ENCODE results near the gene MEGF9. TPM values are rescaled to one million over a fixed set of nuclear protein-coding genes. Genes with fewer than 3 reads are reported as not detected.

The MEGF9 gene
- total RNA-seq, 1 experiment from 2014 or later = 8.3 TPM

GRCh38 chr9:120726484-120726883 is 12.2 kb upstream of the MEGF9 start (continued):
- no peak for TF ChIP-seq RAD21 (IDR thresholded peaks at IDR 0.05; ENCODE audit: low read depth)
- no peak for TF ChIP-seq ZBTB33 (IDR thresholded peaks at IDR 0.05; ENCODE audit: extremely low read depth, insufficient replicate concordance, low read length)
- no peak for TF ChIP-seq POLR2A (IDR thresholded peaks at IDR 0.05; ENCODE audit: borderline replicate concordance, extremely low read depth, insufficient read depth, insufficient read length)
- TF ChIP-seq YY1 (IDR thresholded peaks at IDR 0.05; ENCODE audit: extremely low read depth, insufficient replicate concordance, low read depth, low read length) = no peak

DNA sequence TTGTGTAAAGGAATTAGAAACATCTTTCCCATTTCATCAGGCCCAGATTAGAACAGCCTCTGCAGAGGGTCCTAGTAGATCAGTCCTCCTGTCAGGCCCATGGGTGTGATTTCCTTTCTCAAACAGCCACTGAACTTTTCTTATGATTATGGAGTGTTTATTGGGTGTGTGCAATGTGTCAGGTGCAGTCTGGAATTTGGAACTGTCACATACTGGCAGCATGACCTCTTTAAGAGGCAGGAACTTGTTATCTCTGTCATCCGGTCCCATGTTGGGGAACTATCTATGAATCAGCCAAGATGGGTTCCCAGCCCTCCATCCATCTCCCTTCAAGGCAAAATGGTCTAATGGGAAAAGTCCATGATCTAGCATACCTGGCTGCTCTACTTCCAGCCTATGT is 11.6 kb upstream of the MEGF9 start:
- no TSS peak for BruUV-seq (replicated peaks)
- Histone ChIP-seq H3K4me3 (replicated peaks in 1 of 2; ENCODE audit: low read depth in 1 of 2, low read length in 2 of 2) (no peak overlapping the region), H3K27ac (ENCODE audit: low read depth, low read length) (no peak overlapping the region), H2AFZ (ENCODE audit: low read depth, low read length, poor library complexity, severe bottlenecking) (no peak overlapping the region), H3K27me3 (ENCODE audit: insufficient read depth, low read length) (no peaks in the 10 kb centered on the region), H3K9me2 (ENCODE audit: insufficient read depth) (no peaks in the 10 kb centered on the region), H3K9me3 (ENCODE audit: control insufficient read depth in 1 of 2, insufficient read depth in 1 of 2, low read depth in 1 of 2, low read length in 2 of 2) (no peaks in the 10 kb centered on the region), H3K4me1 (ENCODE audit: control insufficient read depth in 1 of 2, insufficient read depth in 2 of 2, low read length in 2 of 2) (0 out of 4 replicates have a peak, but pooled peaks cover 2 to 4% of the 10 kb centered on the region in 2 experiments), H3K9ac (ENCODE audit: low read length) (no peak overlapping the region), H3K36me3 (ENCODE audit: control insufficient read depth in 1 of 2, insufficient read depth in 2 of 2, low read length in 2 of 2) (no peaks in the 10 kb centered on the region), H3K4me2 (ENCODE audit: low read length) (no peak overlapping the region), H4K20me1 (ENCODE audit: insufficient read depth) (no peaks in the 10 kb centered on the region), H3K79me2 (ENCODE audit: insufficient read depth, low read length) (no peaks in the 10 kb centered on the region)
- ATAC-seq (no peak), DNase-seq (ENCODE audit: low read depth, low spot score) (no peak)
- intact Hi-C loops (cut with micrococcal nuclease) = no loop called here
- CTCF ChIA-PET = no interaction called here
- TF ChIP-seq TCF7L2 (IDR thresholded peaks at IDR 0.05; ENCODE audit: borderline replicate concordance, extremely low read depth, insufficient read depth, insufficient read length) = no peak
- TF ChIP-seq ZNF274 (IDR thresholded peaks at IDR 0.05; ENCODE audit: low read depth, low read length) = no peak
- TF ChIP-seq EGR1 (IDR thresholded peaks at IDR 0.05; ENCODE audit: low read depth) = no peak
- TF ChIP-seq CEBPB (IDR thresholded peaks at IDR 0.05; ENCODE audit: low read depth) = no peak
- TF ChIP-seq ELF1 (IDR thresholded peaks at IDR 0.05; ENCODE audit: borderline replicate concordance, low read depth) = no peak
- no peak for TF ChIP-seq JUND (IDR thresholded peaks at IDR 0.05)
- no peak for TF ChIP-seq RAD21 (IDR thresholded peaks at IDR 0.05; ENCODE audit: low read depth)
- no peak for TF ChIP-seq CBX3 (IDR thresholded peaks at IDR 0.05; ENCODE audit: low read depth)
- TF ChIP-seq, protein P1, sequence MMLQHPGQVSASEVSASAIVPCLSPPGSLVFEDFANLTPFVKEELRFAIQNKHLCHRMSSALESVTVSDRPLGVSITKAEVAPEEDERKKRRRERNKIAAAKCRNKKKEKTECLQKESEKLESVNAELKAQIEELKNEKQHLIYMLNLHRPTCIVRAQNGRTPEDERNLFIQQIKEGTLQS (IDR thresholded peaks at IDR 0.05) = no peak
- TF ChIP-seq, protein P2, sequence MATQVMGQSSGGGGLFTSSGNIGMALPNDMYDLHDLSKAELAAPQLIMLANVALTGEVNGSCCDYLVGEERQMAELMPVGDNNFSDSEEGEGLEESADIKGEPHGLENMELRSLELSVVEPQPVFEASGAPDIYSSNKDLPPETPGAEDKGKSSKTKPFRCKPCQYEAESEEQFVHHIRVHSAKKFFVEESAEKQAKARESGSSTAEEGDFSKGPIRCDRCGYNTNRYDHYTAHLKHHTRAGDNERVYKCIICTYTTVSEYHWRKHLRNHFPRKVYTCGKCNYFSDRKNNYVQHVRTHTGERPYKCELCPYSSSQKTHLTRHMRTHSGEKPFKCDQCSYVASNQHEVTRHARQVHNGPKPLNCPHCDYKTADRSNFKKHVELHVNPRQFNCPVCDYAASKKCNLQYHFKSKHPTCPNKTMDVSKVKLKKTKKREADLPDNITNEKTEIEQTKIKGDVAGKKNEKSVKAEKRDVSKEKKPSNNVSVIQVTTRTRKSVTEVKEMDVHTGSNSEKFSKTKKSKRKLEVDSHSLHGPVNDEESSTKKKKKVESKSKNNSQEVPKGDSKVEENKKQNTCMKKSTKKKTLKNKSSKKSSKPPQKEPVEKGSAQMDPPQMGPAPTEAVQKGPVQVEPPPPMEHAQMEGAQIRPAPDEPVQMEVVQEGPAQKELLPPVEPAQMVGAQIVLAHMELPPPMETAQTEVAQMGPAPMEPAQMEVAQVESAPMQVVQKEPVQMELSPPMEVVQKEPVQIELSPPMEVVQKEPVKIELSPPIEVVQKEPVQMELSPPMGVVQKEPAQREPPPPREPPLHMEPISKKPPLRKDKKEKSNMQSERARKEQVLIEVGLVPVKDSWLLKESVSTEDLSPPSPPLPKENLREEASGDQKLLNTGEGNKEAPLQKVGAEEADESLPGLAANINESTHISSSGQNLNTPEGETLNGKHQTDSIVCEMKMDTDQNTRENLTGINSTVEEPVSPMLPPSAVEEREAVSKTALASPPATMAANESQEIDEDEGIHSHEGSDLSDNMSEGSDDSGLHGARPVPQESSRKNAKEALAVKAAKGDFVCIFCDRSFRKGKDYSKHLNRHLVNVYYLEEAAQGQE (IDR thresholded peaks at IDR 0.05; ENCODE audit: low read depth) = no peak
- TF ChIP-seq POLR2AphosphoS5 (IDR thresholded peaks at IDR 0.05; ENCODE audit: low read depth, low read length) = no peak
- TF ChIP-seq MAX (IDR thresholded peaks at IDR 0.05) = no peak
- no peak for TF ChIP-seq SP1 (IDR thresholded peaks at IDR 0.05; ENCODE audit: low read depth)
- RAD21 ChIA-PET (ENCODE audit: low non-redundant PET in 1 of 2, low total read pairs in 2 of 2, uncharacterized antibody in 2 of 2, unreplicated experiment in 2 of 2) = no interaction called here
- POLR2A ChIA-PET = no interaction called here
